H1 (cell line): ENCODE results near the gene NELFA. TPM values are rescaled to one million over a fixed set of nuclear protein-coding genes. Genes with fewer than 3 reads are reported as not detected.

ENCODE experiments used
- CTCF ChIA-PET: fragments of 300-600 bp; sonication (Branson Sonifier 250); formaldehyde crosslinking; loops from one replicate; lab custom pipeline; 2021; ENCODE audit not compliant: partially characterized antibody; lab: Charles Lee
- POLR2A ChIA-PET: fragments of 300-600 bp; sonication (Branson Sonifier 250); formaldehyde crosslinking; loops from one replicate; lab custom pipeline; 2021; ENCODE audit warnings: inconsistent platforms; ENCODE audit not compliant: partially characterized antibody; lab: Charles Lee
- DNase-seq, 2 experiments: peaks; one replicate each; pipeline versions ENCODE4 v3.0.0 to v3.0.0-alpha.2; 2010 to 2022; ENCODE audit warnings: low spot score in 2 of 2, low read depth in 1 of 2, mixed read lengths in 1 of 2
- FAIRE-seq: peaks from 2 replicates; lab custom pipeline; 2011; peaks lifted over from hg19 to GRCh38; lab: Jason Lieb, UNC
- H2AFZ ChIP-seq: 2 replicates; pipeline ENCODE4 v1.8.1; 2012; ENCODE audit warnings: low read length, inconsistent platforms
- H2AK5ac ChIP-seq: 2 replicates; pipeline ENCODE4 v1.6.1; 2013; ENCODE audit warnings: low read depth, low read length
- H2BK120ac ChIP-seq: replicated peaks from 2 replicates; pipeline ENCODE3; 2013; ENCODE audit warnings: low read depth, low read length, inconsistent platforms
- H2BK12ac ChIP-seq: 2 replicates; pipeline ENCODE4 v1.6.1; 2013; ENCODE audit warnings: low read depth, low read length
- H2BK15ac ChIP-seq: 2 replicates; pipeline ENCODE4 v1.6.1; 2013; ENCODE audit warnings: low read length
- H2BK20ac ChIP-seq: 2 replicates; pipeline ENCODE4 v1.6.1; 2013; ENCODE audit warnings: low read length
- H2BK5ac ChIP-seq: 2 replicates; pipeline ENCODE4 v1.6.1; 2013; ENCODE audit warnings: low read depth, low read length
- H3K14ac ChIP-seq: 2 replicates; pipeline ENCODE4 v1.6.1; 2013; ENCODE audit warnings: inconsistent platforms; ENCODE audit not compliant: insufficient read length
- H3K18ac ChIP-seq: 2 replicates; pipeline ENCODE4 v1.6.1; 2013; ENCODE audit warnings: low read length; ENCODE audit errors: extremely low read depth
- H3K23ac ChIP-seq: 2 replicates; pipeline ENCODE4 v1.6.1; 2013; ENCODE audit warnings: inconsistent platforms; ENCODE audit not compliant: insufficient read length
- H3K23me2 ChIP-seq: 2 replicates; pipeline ENCODE4 v1.6.1; 2013; ENCODE audit warnings: low read depth, low read length
- H3K27ac ChIP-seq: 2 replicates; pipeline ENCODE4 v1.6.1; 2011; ENCODE audit warnings: low read depth, low read length, inconsistent platforms
- H3K27me3 ChIP-seq, 4 experiments: replicated peaks in 1 of 4; 1 replicate in 1 of 4; 2 replicates in 3 of 4; pipeline versions ENCODE4 v1.6.1 to v1.8.1; 2011 to 2013; ENCODE audit warnings: low read length in 3 of 4, mild to moderate bottlenecking in 3 of 4, inconsistent platforms in 2 of 4, mixed read lengths in 2 of 4, moderate library complexity in 1 of 4; ENCODE audit not compliant: control insufficient read depth in 3 of 4, insufficient read depth in 3 of 4; ENCODE audit errors: extremely low read depth in 1 of 4
- H3K36me3 ChIP-seq, 4 experiments: 2 replicates each; pipeline versions ENCODE4 v1.6.1 to v1.8.1; 2011 to 2013; ENCODE audit warnings: mild to moderate bottlenecking in 4 of 4, low read length in 3 of 4, moderate library complexity in 2 of 4, control low read depth in 1 of 4, inconsistent platforms in 1 of 4; ENCODE audit not compliant: insufficient read depth in 4 of 4, control insufficient read depth in 2 of 4
- H3K4ac ChIP-seq: replicated peaks from 2 replicates; pipeline ENCODE3; 2013; ENCODE audit warnings: low read length, low read depth, mixed read lengths, inconsistent platforms; ENCODE audit not compliant: insufficient read length
- H3K4me1 ChIP-seq, 4 experiments: replicated peaks in 1 of 4; 1 replicate in 1 of 4; 2 replicates in 3 of 4; pipeline versions ENCODE4 v1.6.1 to v1.8.1; 2011 to 2013; ENCODE audit warnings: low read length in 3 of 4, inconsistent platforms in 2 of 4, mixed read lengths in 1 of 4; ENCODE audit not compliant: insufficient read depth in 4 of 4, control insufficient read depth in 3 of 4
- H3K4me2 ChIP-seq, 2 experiments: 2 replicates each; pipeline versions ENCODE4 v1.6.1 to v1.8.1; 2011 to 2013; ENCODE audit warnings: low read depth in 2 of 2, low read length in 2 of 2, control low read depth in 1 of 2, inconsistent platforms in 1 of 2, mild to moderate bottlenecking in 1 of 2; ENCODE audit not compliant: insufficient read depth in 1 of 2
- H3K4me3 ChIP-seq, 4 experiments: fragments of 200-600, 300-600 bp in 1 of 4; sonication (generic), shearing (Covaris generic), sonication (Bioruptor Twin) in 1 of 4; 2 replicates each; pipeline versions ENCODE4 v1.5.1 to v1.8.1; 2011 to 2016; ENCODE audit warnings: low read length in 4 of 4, low read depth in 3 of 4, control low read depth in 2 of 4, inconsistent platforms in 2 of 4, mild to moderate bottlenecking in 2 of 4, mixed read lengths in 1 of 4, moderate library complexity in 1 of 4; ENCODE audit not compliant: insufficient read depth in 2 of 4; ENCODE audit errors: extremely low read depth in 1 of 4
- H3K56ac ChIP-seq: replicated peaks from 2 replicates; pipeline ENCODE3; 2013; ENCODE audit warnings: low read depth, mild to moderate bottlenecking, mixed read lengths, low read length, inconsistent platforms; ENCODE audit not compliant: insufficient read length
- H3K79me1 ChIP-seq: 2 replicates; pipeline ENCODE4 v1.6.1; 2013; ENCODE audit warnings: low read depth, low read length, control low read depth
- H3K79me2 ChIP-seq, 2 experiments: 2 replicates each; pipeline versions ENCODE4 v1.6.1 to v1.8.1; 2012 to 2013; ENCODE audit warnings: low read length in 2 of 2, mild to moderate bottlenecking in 2 of 2, inconsistent platforms in 1 of 2; ENCODE audit not compliant: insufficient read depth in 2 of 2, control insufficient read depth in 1 of 2
- H3K9ac ChIP-seq, 4 experiments: replicated peaks in 1 of 4; 1 replicate in 1 of 4; 2 replicates in 3 of 4; pipeline versions ENCODE4 v1.6.1 to v1.8.1; 2011 to 2013; ENCODE audit warnings: low read depth in 3 of 4, low read length in 3 of 4, control low read depth in 2 of 4, mild to moderate bottlenecking in 2 of 4, moderate library complexity in 2 of 4, inconsistent platforms in 1 of 4; ENCODE audit errors: extremely low read depth in 1 of 4
- H3K9me3 ChIP-seq, 2 experiments: 2 replicates each; pipeline versions ENCODE4 v1.6.1 to v1.8.1; 2012 to 2013; ENCODE audit warnings: mild to moderate bottlenecking in 2 of 2, moderate library complexity in 2 of 2, control low read depth in 1 of 2, inconsistent platforms in 1 of 2, low read depth in 1 of 2, low read length in 1 of 2, mixed read lengths in 1 of 2; ENCODE audit not compliant: insufficient read depth in 2 of 2
- H4K20me1 ChIP-seq, 2 experiments: replicated peaks in 1 of 2; 2 replicates each; pipeline versions ENCODE3 to v1.8.1; 2011 to 2013; ENCODE audit warnings: inconsistent platforms in 2 of 2, low read length in 2 of 2, mild to moderate bottlenecking in 1 of 2; ENCODE audit not compliant: insufficient read depth in 2 of 2, control insufficient read depth in 1 of 2
- H4K5ac ChIP-seq: 2 replicates; pipeline ENCODE4 v1.6.1; 2013; ENCODE audit warnings: low read length, low read depth, mixed read lengths, inconsistent platforms; ENCODE audit not compliant: insufficient read length
- H4K8ac ChIP-seq: 2 replicates; pipeline ENCODE4 v1.8.0; 2013; ENCODE audit warnings: mild to moderate bottlenecking, moderate library complexity, low read length, inconsistent platforms; ENCODE audit not compliant: insufficient read depth; ENCODE audit errors: extremely low read depth
- H4K91ac ChIP-seq: replicated peaks from 2 replicates; pipeline ENCODE3; 2013; ENCODE audit warnings: low read length, mixed read lengths, inconsistent platforms; ENCODE audit not compliant: insufficient read length
- RXRA ChIP-seq: IDR thresholded peaks from 2 replicates; pipeline ENCODE4 v1.6.1; 2011; ENCODE audit warnings: low read depth, mild to moderate bottlenecking, low read length, moderate library complexity; ENCODE audit not compliant: insufficient read depth
- SUZ12 ChIP-seq: fragments of 200-600 bp; sonication (generic); IDR thresholded peaks from 2 replicates; pipeline ENCODE4 v1.6.1; 2012; ENCODE audit warnings: mild to moderate bottlenecking, inconsistent platforms, low read length, moderate library complexity, mixed read lengths
- WGBS, 2 experiments: shearing (Covaris generic) in 1 of 2; methylation state at CpG; one replicate each; pipeline versions ENCODE4 v1.1.6 to v1.1.7; 2013 to 2015; ENCODE audit warnings: low lambda C conversion rate in 2 of 2, mixed read lengths in 2 of 2, inconsistent platforms in 1 of 2, low coverage in 1 of 2, missing lambda C conversion rate in 1 of 2; ENCODE audit not compliant: insufficient replicate concordance in 2 of 2, insufficient coverage in 1 of 2, insufficient read length in 1 of 2; ENCODE audit errors: extremely low coverage in 1 of 2, missing lambda C conversion rate in 1 of 2; 5-methylcytosine and 5-hydroxymethylcytosine counted together
- polyA plus RNA-seq, 7 experiments: library from polyadenylated mRNA; depleted of rRNA in 3 of 7; stranded (reverse) in 5 of 7; unstranded in 2 of 7; fragments of >200 nt in 5 of 7; fragments of 200-250 nt in 2 of 7; gene quantifications; 1 replicate in 5 of 7; 2 replicates in 1 of 7; 4 replicates in 1 of 7; pipeline versions ENCODE4 v1.2.1 to v1.2.3, GENCODE V29; 2011 to 2013; ENCODE audit warnings: missing spikeins in 2 of 7, mixed read lengths in 2 of 7
- total RNA-seq: library from RNA; stranded (reverse); fragmentation: NEBNext Ultra II Directional; extraction: Animal tissue kit (Norgen Biotek cat#: 25700); gene quantifications from 2 replicates; pipeline ENCODE4 v1.2.1, GENCODE V29; 2021

Gene NELFA
- total and polyA plus RNA-seq, 2 of the 8 experiments (the other 6 are each of a cell fraction or from before 2014, with no cell fraction given), result 41.8 to 57.5 TPM

GRCh38 chr4:2042947-2043395 is 34.2 kb upstream of the NELFA start:
- Histone ChIP-seq H4K91ac (no peak overlapping the region), H3K23ac (no peak overlapping the region), H3K9ac (no peak overlapping the region), H3K18ac (no peak overlapping the region; the same call in 1 of the 2 replicates), H2BK20ac (no peak overlapping the region), H3K4me3 (peak overlapping the region in 3 of 4 experiments; percentile 14 to 61 (median 17); a peak in 6 of 8 replicates), H4K5ac (no peak overlapping the region), H3K27me3 (peaks cover 21 to 56% (median 46%) of the 10 kb centered on the region in 4 experiments), H2BK120ac (no peak overlapping the region), H3K36me3 (no peaks in the 10 kb centered on the region; a peak in 1 of 8 replicates), H3K79me1 (no peaks in the 10 kb centered on the region), H4K20me1 (peaks cover 0 to 9% of the 10 kb centered on the region in 2 experiments), H4K8ac (no peak overlapping the region), H3K14ac (no peak overlapping the region), H3K4me2 (peak overlapping the region; percentile 47 to 60), H2BK12ac (no peak overlapping the region), H3K23me2 (peaks cover 12% of the 10 kb centered on the region; the same call in 1 of the 2 replicates), H3K56ac (no peak overlapping the region), H2BK5ac (no peak overlapping the region), H2AK5ac (no peak overlapping the region), H3K4ac (no peak overlapping the region), H3K79me2 (no peaks in the 10 kb centered on the region), H2AFZ (no peak overlapping the region), H2BK15ac (no peak overlapping the region), H3K9me3 (peaks cover 0 to 8% of the 10 kb centered on the region in 2 experiments; a peak in 1 of 4 replicates), H3K4me1 (peaks cover 0 to 8% (median 3%) of the 10 kb centered on the region in 4 experiments; a peak in 5 of 7 replicates), H3K27ac (no peak overlapping the region)
- ChIA-PET POLR2A (interaction anchor here (2.3 kb wide), 1 partner anchor 34 kb away, joined by 6 read pairs; the partner anchor contains the start of gene NELFA), CTCF (no interaction called here)
- 79% methylated on average over 8 of the region's 8 CpGs; no CpG with 5 or more reads in 1 of the 2 experiments for WGBS, 2 experiments
- FAIRE-seq (no peak), DNase-seq (no peak)
- TF ChIP-seq RXRA (no peak), SUZ12 (peak; percentile 11; the same call in 1 of the 2 replicates)
